Stimulated activated CD8-positive, alpha-beta memory T cell treated with anti-CD3 and anti-CD28 coated beads, Interleukin-7, amount 100 ng/mL, for 4 hours (primary cell): ENCODE data around the gene ARHGEF11.

Source experiments
- DNase-seq, 2 donors: peaks; one replicate each; pipeline ENCODE4 v3.0.0-alpha.2; 2020; ENCODE audit warnings: low read depth in 2 of 2

Gene ARHGEF11

DNA sequence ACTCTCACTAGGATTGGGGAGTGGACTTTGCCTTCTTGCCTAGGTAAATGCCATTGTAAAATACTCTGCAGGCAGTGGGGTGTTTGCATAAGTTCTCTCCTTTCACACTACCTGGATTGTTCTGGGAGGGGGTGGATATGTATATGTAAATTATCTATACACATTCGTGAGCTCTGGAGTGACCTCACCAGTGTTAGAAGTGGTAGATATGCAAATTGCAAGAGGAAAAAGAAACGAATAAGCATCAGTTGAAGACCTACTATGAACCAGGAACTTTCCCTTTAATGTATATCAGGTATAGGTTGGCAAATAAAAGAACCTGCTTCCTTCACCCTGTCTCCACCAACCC, 1.5 kb upstream of the ARHGEF11 start:
- no peak for DNase-seq

DNA sequence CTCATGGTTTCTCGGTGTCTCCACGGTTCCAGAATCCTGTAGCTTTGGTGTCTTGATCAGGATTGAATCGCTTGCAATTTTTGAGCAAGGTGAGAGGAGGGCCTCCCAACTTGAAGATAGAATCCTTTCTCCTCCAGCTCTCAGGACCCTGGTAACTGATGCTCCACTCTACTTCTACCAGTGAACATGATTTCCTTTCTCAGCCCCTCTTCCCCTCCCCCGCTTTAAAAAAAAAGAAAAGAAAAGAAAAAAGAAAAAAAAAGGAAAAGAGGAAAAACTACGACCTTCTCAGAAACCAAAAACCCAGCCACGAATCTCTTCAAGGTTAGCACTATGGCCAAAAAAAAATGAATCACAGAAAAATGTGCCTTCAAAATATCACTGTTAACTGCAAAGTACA, 1.2 kb downstream of the ARHGEF11 start:
- DNase-seq, result no peak

GRCh38 chr1:157043685-157044084, 1.9 kb downstream of the ARHGEF11 start:
- DNase-seq, result no peak

DNA sequence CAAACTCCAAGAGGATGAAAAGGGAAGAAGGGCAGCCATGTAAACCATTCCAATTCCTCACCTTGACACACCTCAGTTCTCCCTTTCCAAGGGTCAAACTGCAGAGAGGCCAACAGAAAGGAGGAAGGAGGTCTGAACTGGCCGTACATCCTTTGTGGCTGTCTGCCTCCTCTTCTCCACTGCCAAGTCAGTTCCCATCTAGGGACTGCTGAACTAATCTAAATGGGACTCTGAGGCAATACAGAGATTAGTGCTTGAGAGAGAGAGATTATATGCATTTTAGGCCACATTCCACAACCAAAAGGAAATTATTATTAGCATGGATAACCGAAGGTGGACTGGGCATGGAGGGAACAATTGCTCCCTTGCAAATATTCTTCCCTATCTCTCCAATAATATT, 2.7 kb downstream of the ARHGEF11 start:
- no peak for DNase-seq

- no peak for DNase-seq
Measured at GRCh38 chr1:157040802-157041201, 4.7 kb downstream of the ARHGEF11 start.

GRCh38 chr1:157035121-157035520, 10.4 kb downstream of the ARHGEF11 start:
- no peak for DNase-seq

GRCh38 chr1:157034137-157034800, 11.3 kb downstream of the ARHGEF11 start:
- DNase-seq, result no peak

DNA sequence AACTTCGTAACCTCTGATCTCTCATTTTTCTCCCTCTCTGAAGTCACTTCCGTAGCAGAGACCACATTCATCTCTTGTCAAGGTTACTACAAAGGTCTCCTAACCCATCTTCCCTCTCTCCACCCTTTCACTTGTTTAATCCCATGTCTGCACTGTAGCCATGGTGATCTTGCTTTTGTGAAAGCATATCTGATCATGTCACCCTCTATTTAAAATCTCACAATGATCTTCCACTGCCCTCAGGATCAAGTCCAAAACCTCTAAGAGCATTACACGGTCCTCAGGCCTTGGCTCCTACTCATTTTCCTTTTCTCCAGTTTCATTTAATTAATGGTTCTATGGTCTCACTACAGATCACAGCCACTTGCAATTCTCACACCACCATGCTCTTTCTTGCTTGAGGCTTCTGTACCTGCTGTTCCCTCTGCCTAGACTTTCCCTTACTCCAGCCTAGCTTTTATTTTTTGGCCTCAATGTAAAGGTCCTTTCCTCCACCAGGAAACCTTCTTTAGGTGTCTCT, 12.1 kb downstream of the ARHGEF11 start:
- no peak for DNase-seq

DNA sequence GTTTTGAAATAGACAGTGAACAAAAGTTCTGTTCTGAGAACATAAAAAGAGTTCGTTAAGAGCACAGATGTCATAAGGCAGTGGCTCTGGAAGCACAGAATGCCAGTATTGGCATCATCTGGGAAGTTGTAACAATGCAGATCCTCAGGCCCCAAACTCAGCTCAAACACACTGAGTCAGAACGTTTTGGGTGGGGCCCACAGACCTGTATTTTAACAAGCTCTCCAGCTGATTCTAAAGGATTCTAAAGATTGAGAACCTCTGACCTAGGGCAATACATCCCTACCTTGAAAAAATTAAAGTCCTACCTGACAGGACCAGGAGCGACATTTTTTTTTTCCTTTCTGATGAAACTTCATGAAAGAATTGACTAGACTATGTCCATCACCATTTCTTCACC, 13.2 kb downstream of the ARHGEF11 start:
- no peak for DNase-seq

- DNase-seq, result no peak
Measured at GRCh38 chr1:157030728-157031127, 14.8 kb downstream of the ARHGEF11 start.

DNA sequence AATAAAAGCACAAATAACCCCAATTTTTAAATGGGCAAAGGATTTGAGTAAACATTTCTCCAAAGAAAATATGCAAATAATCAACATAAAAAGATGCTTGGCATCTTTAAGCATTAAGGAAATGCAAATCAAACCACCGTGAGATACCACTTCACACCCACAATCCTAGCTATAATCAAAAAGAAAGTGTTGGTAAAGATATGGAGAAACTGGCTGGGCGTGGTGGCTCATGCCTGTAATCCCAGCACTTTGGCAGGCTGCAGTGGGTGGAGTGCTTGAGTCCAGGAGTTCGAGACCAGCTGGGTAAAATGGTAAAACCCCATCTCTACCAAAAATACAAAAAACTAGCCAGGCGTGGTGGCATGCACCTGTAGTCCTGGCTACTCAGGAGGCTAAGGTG, 16.9 kb downstream of the ARHGEF11 start:
- no peak for DNase-seq

- no peak for DNase-seq
Measured at GRCh38 chr1:157025856-157026255, 19.7 kb downstream of the ARHGEF11 start.

DNA sequence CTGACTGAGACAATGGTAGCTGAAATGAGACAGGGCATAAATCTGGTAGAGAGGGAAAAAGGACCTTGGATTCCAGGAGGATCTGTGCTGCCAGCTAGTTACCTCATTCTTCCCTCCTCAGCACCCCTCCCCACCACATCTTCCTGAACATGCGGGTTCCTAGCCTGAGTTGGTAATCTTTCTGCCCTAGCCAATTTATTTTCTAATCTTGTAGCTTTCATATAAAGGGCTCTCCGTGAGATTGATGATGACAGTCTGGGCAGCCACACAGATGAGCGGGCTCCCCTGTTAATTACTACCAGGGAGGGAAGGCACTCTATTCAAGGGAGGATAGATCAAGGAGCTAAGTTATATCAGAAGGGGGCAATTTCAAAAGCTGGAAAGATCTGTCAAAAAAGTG, 20.2 kb downstream of the ARHGEF11 start:
- DNase-seq, result no peak

- no peak for DNase-seq
Measured at GRCh38 chr1:157021688-157022087, 23.9 kb downstream of the ARHGEF11 start.

GRCh38 chr1:157019457-157019856, 26.1 kb downstream of the ARHGEF11 start:
- DNase-seq, result no peak

DNA sequence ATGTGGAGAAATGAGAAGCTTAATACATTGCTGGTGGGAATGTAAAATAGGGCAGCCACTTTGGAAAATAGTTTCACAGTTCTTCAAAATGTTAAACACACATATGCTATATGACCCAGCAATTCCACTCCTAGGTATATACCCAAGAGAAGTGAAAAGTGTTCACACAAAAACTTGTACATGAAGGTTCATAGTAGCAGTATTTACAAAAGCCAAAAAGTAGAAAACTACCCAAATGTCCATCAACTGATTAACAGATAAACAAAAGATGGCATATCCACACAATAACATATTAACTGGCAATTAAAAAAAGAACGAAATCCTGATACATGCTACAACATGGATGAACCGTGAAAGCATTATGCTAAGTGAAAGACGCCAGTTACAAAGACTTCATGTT, 33.7 kb downstream of the ARHGEF11 start:
- DNase-seq, result no peak

GRCh38 chr1:157008502-157008901, 37.0 kb downstream of the ARHGEF11 start:
- DNase-seq, result no peak

- no peak for DNase-seq
Measured at GRCh38 chr1:157007306-157007705, 38.2 kb downstream of the ARHGEF11 start.

GRCh38 chr1:157006676-157007075, 38.9 kb downstream of the ARHGEF11 start:
- DNase-seq, result no peak

DNA sequence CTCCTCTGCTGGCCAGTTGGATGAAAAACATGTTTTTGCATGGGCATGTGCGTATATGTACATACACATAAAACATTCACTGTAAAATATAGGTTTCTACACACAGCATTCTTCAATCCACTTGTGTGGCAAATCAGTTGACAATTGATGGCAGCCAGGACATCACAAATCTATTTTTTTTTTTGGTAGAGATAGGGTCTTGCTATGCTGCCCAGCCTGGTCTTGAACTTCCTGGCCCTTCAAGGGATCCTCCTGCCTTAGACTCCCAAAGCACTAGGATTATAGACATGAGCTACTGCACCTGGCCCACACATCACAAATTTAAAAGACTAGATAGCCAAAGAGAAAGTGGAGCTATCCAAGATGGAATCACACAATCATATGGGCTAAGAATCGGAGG, 39.6 kb downstream of the ARHGEF11 start:
- no peak for DNase-seq

GRCh38 chr1:157004806-157005205, 40.7 kb downstream of the ARHGEF11 start:
- no peak for DNase-seq

DNA sequence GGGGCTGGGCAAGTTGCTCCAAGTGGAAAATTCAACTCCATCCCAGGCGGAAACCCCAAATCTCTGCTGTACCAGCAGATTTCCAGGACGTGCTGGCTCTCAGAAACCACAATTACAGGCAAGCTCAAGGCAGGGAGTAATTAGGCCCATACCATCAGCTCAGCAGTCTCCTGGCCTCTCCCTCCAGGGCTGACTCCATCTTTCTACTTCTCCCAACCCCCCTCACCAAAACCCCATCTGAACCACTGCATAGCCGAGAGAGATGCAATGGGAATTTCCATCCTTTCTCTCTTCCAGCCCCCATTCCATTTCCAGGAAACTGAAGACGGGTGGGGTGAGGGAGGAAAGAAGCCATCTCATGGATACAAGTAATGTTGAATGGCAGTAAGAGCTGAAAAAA, 41.2 kb downstream of the ARHGEF11 start:
- no peak for DNase-seq

DNA sequence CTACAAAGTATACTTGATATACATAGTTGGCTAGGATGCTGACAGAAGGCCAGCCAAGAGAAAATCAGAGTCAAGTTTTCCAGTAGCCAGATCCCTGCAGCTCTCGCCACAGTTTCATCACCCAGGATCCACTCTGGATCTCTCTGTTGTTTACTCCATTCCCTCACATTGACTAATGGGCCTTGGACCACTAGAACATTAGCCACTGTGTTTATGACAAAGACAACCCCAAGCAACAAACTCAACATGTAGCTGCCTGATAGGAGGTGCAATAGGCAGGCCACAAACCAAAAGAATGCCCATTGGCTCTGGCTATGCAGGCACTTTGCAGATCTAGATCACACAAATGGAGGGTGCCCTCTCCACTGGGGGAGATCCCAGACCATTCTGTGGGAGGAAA, 44.2 kb downstream of the ARHGEF11 start:
- DNase-seq, result no peak

DNA sequence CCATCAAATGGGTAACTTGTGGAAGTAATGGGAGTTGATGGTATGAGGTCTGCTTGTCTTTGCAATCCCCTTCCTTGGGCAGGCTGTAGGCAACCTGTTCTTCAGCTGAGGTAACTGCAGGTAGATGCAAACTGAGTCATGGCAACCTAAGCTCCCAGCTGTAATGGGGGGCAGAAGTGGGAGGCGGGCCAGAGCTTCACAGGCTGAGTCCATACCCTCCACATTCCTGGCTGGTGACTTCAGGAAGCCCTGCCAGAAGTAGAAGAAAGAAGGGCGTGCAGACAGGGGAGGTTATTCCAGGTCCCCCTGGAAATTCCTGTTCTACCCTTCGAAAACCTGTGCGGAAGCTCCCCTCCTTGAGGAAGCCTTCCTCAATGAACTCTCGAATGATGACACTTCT, 44.9 kb downstream of the ARHGEF11 start:
- DNase-seq, result no peak
